GM18907 (cell line): ENCODE measurements around the gene HSDL1.

Experiments used
- ATAC-seq: cut with Tn5 transposase; IDR thresholded peaks from one replicate; pipeline ENCODE4 v1.9.1; 2021; ENCODE audit warnings: mild to moderate bottlenecking, moderate library complexity; ENCODE audit not compliant: unreplicated experiment

Gene HSDL1

DNA sequence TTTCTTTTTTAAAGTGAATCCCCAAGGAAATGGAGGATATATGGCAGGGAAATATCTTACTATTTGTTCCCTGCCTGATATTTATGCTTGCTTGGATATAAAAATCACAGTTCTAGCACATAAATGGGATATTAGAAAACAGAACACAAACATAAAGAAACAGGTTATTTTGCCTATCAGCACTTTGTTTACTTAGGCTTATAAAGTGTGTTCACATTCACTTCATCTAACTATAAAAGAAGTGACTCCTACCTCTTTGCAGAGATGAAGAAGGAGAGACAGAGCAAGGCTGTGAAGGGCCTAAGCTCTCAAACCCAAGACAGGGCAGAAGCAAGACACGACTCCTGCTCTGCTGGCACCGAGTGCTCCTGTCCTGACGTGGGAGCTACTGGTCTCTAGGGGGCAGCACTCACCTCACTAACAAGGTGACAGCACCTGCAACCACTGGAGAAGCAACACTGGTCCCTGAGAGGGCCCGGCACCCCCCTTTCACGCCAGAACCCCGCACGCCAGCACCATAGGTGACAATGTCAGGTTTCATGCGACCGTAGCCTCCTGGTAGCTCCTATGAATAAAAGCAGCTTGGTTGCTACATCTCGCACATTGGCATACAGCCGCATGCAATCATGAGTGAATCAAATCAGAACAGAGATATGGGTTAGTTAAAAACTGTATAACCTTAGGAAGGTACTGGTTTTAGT, 60.3 kb downstream of the HSDL1 start:
- no peak for ATAC-seq

DNA sequence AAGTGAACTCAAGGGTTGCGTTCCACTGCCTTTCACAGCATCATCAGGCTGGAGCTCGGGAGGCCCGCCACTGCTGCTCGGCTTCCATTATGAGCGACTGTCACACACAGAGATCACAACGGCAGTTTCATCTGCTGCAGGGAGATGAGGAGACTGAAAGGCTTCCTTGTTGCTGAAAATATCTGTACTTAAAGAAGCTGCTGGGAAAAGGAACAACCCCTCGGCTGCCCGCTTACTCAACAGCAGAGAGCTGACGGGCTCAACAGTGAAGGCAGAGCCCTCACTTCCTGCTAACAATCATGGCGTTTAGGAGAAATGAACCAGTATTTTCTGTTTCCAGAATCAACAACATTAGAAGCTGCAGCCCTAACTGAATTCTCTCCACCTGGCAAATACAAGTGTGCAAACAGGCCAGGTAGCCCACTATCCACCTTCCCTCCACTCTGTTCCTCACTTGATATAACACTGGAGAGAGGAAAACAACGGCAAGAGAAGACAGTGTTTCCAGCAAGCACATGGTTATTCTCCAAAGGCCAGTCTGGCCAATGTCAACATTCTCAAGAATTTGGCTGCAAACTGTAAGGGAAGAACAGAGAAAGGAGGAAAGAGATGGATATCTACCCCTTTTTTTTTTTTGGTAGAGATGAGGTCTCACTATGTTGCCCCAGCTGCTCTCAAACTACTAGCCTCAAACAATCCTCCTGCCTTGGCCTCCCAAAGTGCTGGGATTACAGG, 62.0 kb downstream of the HSDL1 start:
- ATAC-seq, result no peak

DNA sequence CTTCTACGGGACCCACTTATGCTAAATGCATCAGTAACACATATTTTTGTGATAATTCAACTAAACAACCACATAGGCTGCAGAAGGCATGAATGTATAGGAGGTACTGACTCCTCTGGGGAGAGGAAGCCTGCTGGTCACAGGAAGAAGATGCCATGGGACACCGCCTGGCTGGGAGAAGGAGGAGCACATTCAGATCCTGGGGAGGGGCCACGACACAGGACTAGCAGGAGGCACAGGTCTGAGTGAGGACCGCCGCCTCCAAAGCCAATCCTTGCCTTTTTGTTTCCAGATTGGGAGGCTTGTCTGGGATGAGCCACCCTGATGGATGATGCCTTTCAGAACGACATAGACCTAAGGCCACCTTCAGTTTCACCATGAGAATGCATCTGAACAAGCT, 62.9 kb downstream of the HSDL1 start:
- no peak for ATAC-seq

DNA sequence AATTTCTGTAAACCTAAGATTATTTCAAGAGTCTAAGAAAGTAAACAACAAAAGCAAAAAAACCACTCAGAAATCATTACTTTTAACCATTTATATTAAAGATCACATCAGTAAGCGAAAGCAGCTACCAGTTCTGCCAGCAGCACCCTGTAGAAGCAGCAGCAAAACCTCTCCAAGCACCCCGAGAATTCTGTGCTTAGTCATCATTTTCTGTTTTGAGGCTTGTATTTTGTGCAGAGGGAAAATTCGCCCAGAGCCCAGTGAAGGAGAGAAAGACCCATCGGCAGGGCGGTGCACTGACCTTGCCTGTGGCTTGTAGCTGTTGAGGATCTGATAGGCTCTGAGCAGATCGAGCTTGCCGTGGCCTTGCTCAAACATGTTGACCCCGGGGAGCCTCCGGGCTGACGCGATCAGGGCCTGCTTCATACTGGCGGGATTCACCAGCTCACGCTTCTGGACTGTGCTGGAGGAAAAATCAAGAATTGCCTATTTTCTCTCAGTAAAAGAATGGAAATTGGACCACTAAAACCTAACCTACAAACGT, 63.5 kb downstream of the HSDL1 start:
- no peak for ATAC-seq

DNA sequence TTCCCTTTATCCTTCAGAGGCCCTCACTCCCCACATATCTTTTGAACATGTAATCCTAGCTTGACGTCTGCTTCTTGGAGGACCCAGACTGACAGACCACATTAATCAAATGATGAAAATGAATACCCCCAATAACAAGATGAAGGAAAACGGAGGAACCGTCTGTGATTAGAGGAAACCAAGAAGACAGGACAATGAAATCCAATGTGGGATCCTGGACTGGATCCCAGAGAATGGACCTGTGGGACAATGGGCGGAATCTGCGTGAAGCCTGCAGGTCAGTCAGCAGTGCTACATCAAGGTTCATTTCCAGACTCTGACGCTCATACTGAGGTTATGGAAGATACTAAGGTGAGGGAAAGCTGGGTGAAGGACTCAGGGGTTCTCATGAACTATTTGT, 64.2 kb downstream of the HSDL1 start:
- ATAC-seq, result no peak

DNA sequence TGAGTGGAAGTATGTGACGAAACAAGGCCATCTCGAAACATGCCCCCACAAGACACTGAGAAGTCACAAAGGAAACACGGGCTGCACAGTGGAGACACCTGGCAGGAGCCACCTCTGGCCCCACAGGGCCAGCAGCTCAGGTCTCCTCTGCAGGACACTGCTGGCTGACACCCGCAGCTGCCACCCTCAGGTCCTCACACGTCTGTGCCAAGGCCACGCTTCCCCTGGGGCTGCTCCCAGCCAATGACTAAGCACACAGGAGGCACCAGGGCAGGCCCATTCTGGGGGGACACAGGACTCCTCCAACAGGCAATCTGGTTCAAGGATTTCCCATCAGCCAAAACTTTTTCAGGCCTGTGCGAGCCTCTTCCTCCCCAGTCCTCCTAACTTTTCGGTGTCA, 64.6 kb downstream of the HSDL1 start:
- ATAC-seq, result no peak

DNA sequence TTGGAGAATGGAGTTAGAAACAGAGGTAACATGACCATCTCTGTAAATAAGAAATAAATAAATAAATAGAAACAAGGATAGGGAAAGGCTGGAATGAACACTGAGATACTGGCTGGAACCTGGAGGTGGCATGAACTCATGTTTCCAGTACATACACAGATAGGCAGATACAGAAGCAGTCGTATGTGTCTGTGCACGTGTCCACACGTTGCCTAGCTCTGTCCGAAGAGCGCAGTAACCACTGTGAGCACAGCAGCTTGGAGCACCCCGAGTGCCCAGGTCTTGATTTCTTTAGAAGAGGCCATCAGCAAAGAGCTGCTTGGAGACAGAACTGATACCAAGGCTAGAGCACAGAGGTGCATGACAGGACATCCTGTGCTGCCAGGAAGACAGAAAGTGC, 65.3 kb downstream of the HSDL1 start:
- ATAC-seq, result no peak

DNA sequence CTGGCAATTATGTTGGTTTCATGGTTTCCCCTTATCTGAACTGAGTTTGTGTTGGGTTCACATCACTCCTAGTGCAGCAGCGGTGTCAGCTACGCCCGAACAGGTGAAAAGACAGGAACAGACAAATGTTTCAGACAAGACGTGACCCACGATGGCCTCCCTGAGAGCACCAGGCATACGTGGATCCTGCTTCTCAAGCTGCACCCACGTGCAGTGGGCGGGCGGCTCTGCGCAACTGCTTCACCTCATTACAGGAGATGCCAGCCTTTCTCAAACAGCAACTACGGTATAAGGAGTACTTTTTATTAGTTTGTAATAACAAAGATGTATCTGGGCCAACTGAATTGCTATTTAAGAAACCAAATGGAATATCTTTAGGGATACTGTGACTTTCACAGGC, 69.6 kb downstream of the HSDL1 start:
- ATAC-seq, result no peak

DNA sequence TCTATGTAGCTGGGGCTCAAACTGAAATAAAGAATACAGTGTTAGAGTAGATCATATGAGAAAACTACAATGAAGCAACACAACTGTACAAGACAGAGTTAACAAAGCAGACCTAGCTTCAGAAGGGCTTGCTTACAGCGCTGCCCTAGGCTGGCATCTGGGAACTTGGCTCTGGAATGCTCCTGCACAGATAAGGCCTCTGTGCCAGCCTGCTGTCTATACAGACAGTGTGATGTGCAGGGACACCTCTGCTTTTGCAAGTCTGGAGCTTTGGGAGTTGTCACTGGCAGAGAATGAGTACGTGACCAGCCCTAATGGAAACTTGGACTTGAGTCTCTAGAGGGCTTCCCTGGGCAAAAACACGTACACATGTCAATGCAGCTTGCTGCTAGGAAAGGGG, 70.3 kb downstream of the HSDL1 start:
- no peak for ATAC-seq
